Smooth muscle cell (in vitro differentiated cells): ENCODE data around the gene MAN1A1. TPM values are rescaled to one million over a fixed set of nuclear protein-coding genes. Genes with fewer than 3 reads are reported as not detected.
A peak's percentile ranks its signal among the peaks of the same experiment; 100 is the strongest.

Experiments used
- DNase-seq: peaks from one replicate; lab custom pipeline; 2025; ENCODE audit not compliant: unreplicated experiment; lab: John Stamatoyannopoulos, UW
- H2AFZ ChIP-seq: fragments of 200-600 bp; sonication (generic); 2 replicates; pipeline ENCODE4 v1.6.0; 2016; ENCODE audit warnings: antibody characterized with exemption, low read depth, mild to moderate bottlenecking
- H3F3A ChIP-seq: fragments of 200-600 bp; sonication (generic); 2 replicates; pipeline ENCODE4 v1.6.0; 2017; ENCODE audit warnings: antibody characterized with exemption, low read depth
- H3K27ac ChIP-seq: fragments of 200-600 bp; sonication (generic); 2 replicates; pipeline ENCODE4 v1.5.1; 2016; ENCODE audit warnings: low read depth, mild to moderate bottlenecking
- H3K27me3 ChIP-seq: fragments of 200-600 bp; sonication (generic); 2 replicates; pipeline ENCODE4 v1.6.1; 2016; ENCODE audit warnings: low read depth, mild to moderate bottlenecking
- H3K36me3 ChIP-seq: fragments of 200-600 bp; sonication (generic); 2 replicates; pipeline ENCODE4 v1.5.1; 2016; ENCODE audit warnings: low read depth
- H3K4me1 ChIP-seq: fragments of 200-600 bp; sonication (generic); 2 replicates; pipeline ENCODE4 v1.5.1; 2016; ENCODE audit warnings: low read depth
- H3K4me2 ChIP-seq: fragments of 200-600 bp; sonication (generic); 2 replicates; pipeline ENCODE4 v1.6.0; 2016; ENCODE audit warnings: mild to moderate bottlenecking
- H3K4me3 ChIP-seq: fragments of 200-600 bp; sonication (generic); 2 replicates; pipeline ENCODE4 v1.5.1; 2016; ENCODE audit warnings: mild to moderate bottlenecking
- H3K79me2 ChIP-seq: fragments of 200-600 bp; sonication (generic); 2 replicates; pipeline ENCODE4 v1.6.0; 2016; ENCODE audit warnings: low read depth, mild to moderate bottlenecking
- H3K9ac ChIP-seq: fragments of 200-600 bp; sonication (generic); 2 replicates; pipeline ENCODE4 v1.6.0; 2016; ENCODE audit warnings: low read depth
- H3K9me3 ChIP-seq: fragments of 200-600 bp; sonication (generic); replicated peaks from 2 replicates; pipeline ENCODE4 v1.5.1; 2016; ENCODE audit warnings: low read depth
- H4K20me1 ChIP-seq: fragments of 200-600 bp; sonication (generic); 2 replicates; pipeline ENCODE4 v1.6.0; 2016; ENCODE audit warnings: low read depth
- WGBS: methylation state at CpG from one replicate; pipeline ENCODE4 v1.1.7; 2016; ENCODE audit warnings: low lambda C conversion rate; 5-methylcytosine and 5-hydroxymethylcytosine counted together
- polyA plus RNA-seq: library from polyadenylated mRNA; unstranded; fragments of >200 nt; fragmentation: Nextera tagmentation; extraction: Ambion mirVana; gene quantifications from 2 replicates; pipeline ENCODE4 v1.2.1, GENCODE V29; 2016
- total RNA-seq: library from RNA; depleted of rRNA; stranded (reverse); fragments of >200 nt; gene quantifications from 2 replicates; pipeline ENCODE4 v1.2.3, GENCODE V29; 2014
- TF ChIP-seq, protein P1 (sequence below): fragments of 200-600 bp; sonication (generic); IDR thresholded peaks from 2 replicates; pipeline ENCODE4 v1.5.1; 2017; ENCODE audit warnings: borderline replicate concordance, mild to moderate bottlenecking, antibody characterized with exemption; ENCODE audit not compliant: insufficient read depth, poor library complexity, severe bottlenecking

The MAN1A1 gene
- total and polyA plus RNA-seq, 2 experiments from 2014 or later, result 57.1 to 127 TPM

DNA sequence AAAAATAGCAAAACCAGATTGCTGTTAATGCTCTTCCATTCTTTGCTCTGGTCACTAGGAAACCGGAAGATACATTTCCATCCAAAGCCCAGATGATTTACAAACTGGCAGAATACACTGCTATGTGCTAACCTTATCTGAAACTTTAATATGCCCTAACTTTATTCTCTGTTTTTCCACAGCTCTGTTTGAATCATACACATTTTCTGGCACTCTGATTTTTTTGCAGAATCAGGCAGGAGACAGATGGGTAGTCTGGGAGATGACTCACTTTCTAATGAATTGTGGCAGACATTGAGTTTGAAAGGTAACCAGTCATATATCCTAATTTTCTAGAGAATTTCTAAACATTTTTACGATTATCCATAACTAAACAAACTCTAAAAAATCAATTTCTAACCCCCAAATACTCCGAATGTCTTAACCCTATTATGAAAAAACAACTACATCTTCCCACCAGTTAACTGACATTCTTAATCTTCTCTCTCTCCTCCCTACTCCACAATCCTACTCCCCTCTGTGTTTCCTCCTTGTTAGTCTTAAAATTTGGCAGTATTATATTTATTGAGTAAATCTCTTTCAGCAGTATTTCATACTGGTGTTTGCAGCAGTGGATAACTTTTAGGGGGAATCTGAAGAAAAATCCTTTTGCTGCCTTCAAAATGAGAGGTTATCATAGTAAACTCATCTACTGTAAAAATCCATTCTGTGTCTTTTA, 63.5 kb downstream of the MAN1A1 start:
- 75% methylated on average over 3 of the region's 3 CpGs for WGBS
- Histone ChIP-seq H4K20me1 (no peaks in the 10 kb centered on the region), H3K27ac (peak overlapping the region; percentile 54), H3K9me3 (no peaks in the 10 kb centered on the region), H3K9ac (no peak overlapping the region), H3K4me1 (no peaks in the 10 kb centered on the region), H3F3A (peaks cover 4% of the 10 kb centered on the region), H3K79me2 (peaks cover 39% of the 10 kb centered on the region), H3K36me3 (no peaks in the 10 kb centered on the region), H3K4me2 (no peak overlapping the region), H3K4me3 (no peak overlapping the region), H3K27me3 (no peaks in the 10 kb centered on the region), H2AFZ (no peak overlapping the region)
- no peak for DNase-seq
- TF ChIP-seq, protein P1, sequence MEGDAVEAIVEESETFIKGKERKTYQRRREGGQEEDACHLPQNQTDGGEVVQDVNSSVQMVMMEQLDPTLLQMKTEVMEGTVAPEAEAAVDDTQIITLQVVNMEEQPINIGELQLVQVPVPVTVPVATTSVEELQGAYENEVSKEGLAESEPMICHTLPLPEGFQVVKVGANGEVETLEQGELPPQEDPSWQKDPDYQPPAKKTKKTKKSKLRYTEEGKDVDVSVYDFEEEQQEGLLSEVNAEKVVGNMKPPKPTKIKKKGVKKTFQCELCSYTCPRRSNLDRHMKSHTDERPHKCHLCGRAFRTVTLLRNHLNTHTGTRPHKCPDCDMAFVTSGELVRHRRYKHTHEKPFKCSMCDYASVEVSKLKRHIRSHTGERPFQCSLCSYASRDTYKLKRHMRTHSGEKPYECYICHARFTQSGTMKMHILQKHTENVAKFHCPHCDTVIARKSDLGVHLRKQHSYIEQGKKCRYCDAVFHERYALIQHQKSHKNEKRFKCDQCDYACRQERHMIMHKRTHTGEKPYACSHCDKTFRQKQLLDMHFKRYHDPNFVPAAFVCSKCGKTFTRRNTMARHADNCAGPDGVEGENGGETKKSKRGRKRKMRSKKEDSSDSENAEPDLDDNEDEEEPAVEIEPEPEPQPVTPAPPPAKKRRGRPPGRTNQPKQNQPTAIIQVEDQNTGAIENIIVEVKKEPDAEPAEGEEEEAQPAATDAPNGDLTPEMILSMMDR, result no peak

GRCh38 chr6:119284861-119285521, 64.6 kb downstream of the MAN1A1 start:
- Histone ChIP-seq H3K27me3 (no peaks in the 10 kb centered on the region), H3K27ac (peak overlapping the region; percentile 54), H3K9me3 (no peaks in the 10 kb centered on the region), H3K9ac (no peak overlapping the region), H3K36me3 (no peaks in the 10 kb centered on the region), H2AFZ (no peak overlapping the region), H3K4me3 (no peak overlapping the region), H3K4me1 (no peaks in the 10 kb centered on the region), H3K79me2 (peaks cover 34% of the 10 kb centered on the region), H3F3A (peaks cover 4% of the 10 kb centered on the region), H4K20me1 (no peaks in the 10 kb centered on the region), H3K4me2 (no peak overlapping the region)
- 77% methylated on average over 4 of the region's 4 CpGs for WGBS
- TF ChIP-seq, protein P1, result no peak
- DNase-seq, result no peak

GRCh38 chr6:119283979-119284545, 65.5 kb downstream of the MAN1A1 start:
- Histone ChIP-seq H2AFZ (no peak overlapping the region), H3K9ac (no peak overlapping the region), H3K27me3 (no peaks in the 10 kb centered on the region), H3K79me2 (peaks cover 34% of the 10 kb centered on the region), H3F3A (peaks cover 4% of the 10 kb centered on the region), H4K20me1 (no peaks in the 10 kb centered on the region), H3K4me2 (no peak overlapping the region), H3K4me3 (no peak overlapping the region), H3K27ac (no peak overlapping the region), H3K9me3 (no peaks in the 10 kb centered on the region), H3K36me3 (no peaks in the 10 kb centered on the region), H3K4me1 (no peaks in the 10 kb centered on the region)
- 92% methylated on average over 6 of the region's 6 CpGs for WGBS
- TF ChIP-seq, protein P1, result no peak
- DNase-seq, result no peak
